ENCODE measurements around the gene NEGR1.

DNA sequence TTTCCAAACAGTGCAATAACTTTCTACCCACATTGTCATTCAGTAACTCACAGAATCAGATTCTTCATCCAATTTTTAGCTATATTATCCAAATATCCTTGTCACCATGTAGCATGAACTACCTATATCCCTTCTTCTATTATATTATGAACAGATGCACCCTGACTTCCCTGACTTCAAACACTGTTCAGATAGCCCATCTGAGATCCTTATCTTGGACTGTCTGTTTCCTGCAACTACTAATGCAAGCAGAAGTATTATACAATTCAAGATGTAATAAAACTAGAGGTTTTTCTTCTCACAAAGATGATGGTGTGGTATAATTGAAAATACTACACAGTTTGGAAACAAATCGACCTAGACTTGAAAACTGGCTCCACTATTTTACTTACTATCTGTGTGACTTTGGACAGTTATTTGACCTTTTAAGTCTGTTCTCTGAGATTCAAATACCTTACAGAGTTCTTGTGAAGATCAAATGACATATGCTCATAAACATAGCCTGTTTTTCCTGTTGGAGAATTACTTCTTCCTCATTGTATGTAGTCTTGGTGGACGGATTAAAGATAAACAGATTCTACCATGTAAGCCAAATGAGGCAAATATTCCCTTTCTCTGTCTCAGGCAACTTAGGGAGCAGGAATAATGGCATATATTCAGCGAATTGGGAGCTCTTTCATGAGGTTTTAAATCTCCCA, 793.6 kb downstream of the NEGR1 start:
- TF ChIP-seq, protein P1, sequence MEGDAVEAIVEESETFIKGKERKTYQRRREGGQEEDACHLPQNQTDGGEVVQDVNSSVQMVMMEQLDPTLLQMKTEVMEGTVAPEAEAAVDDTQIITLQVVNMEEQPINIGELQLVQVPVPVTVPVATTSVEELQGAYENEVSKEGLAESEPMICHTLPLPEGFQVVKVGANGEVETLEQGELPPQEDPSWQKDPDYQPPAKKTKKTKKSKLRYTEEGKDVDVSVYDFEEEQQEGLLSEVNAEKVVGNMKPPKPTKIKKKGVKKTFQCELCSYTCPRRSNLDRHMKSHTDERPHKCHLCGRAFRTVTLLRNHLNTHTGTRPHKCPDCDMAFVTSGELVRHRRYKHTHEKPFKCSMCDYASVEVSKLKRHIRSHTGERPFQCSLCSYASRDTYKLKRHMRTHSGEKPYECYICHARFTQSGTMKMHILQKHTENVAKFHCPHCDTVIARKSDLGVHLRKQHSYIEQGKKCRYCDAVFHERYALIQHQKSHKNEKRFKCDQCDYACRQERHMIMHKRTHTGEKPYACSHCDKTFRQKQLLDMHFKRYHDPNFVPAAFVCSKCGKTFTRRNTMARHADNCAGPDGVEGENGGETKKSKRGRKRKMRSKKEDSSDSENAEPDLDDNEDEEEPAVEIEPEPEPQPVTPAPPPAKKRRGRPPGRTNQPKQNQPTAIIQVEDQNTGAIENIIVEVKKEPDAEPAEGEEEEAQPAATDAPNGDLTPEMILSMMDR (conservative IDR thresholded peaks at IDR 0.05; ENCODE audit: low read length) = no peak
- no peak for TF ChIP-seq EZH2phosphoT487 (IDR thresholded peaks at IDR 0.05; ENCODE audit: borderline replicate concordance, low read depth, low read length)

All from OCI-LY7 (cell line).